A172 (cell line): ENCODE data around the gene KRT1. TPM values are rescaled to one million over a fixed set of nuclear protein-coding genes. Genes with fewer than 3 reads are reported as not detected.

Source experiments
- DNase-seq: peaks from one replicate; pipeline ENCODE4 v3.0.0-alpha.2; 2015; ENCODE audit warnings: low spot score
- total RNA-seq: library from RNA; depleted of rRNA; stranded (reverse); fragments of >200 nt; shearing (Covaris generic); gene quantifications from 2 replicates; pipeline ENCODE4 v1.2.3, GENCODE V29; 2014

The KRT1 gene
- total RNA-seq, 1 experiment from 2014 or later: not detected

- no peak for DNase-seq
Measured at GRCh38 chr12:52660934-52661499, 19.2 kb downstream of the KRT1 start.

DNA sequence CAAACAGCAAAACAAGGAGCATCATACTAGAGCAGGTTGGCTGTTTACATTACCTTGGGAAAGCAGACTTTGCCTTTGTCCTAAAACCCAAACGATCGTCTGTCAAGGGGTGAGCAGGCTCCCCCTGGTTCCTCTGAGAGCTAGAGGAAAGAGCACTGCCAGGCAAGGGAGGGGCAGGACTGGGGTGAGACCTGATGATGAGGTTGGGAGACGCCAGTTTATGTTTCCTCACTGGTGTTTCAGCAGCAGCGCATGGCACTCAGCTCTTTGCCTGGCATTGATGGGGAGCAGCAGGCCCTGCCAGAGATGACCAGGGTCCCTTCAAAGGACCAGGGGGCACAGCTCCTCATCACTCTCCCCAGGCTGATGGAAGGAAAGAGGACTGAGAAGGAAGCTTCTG is 20.3 kb downstream of the KRT1 start:
- no peak for DNase-seq

DNA sequence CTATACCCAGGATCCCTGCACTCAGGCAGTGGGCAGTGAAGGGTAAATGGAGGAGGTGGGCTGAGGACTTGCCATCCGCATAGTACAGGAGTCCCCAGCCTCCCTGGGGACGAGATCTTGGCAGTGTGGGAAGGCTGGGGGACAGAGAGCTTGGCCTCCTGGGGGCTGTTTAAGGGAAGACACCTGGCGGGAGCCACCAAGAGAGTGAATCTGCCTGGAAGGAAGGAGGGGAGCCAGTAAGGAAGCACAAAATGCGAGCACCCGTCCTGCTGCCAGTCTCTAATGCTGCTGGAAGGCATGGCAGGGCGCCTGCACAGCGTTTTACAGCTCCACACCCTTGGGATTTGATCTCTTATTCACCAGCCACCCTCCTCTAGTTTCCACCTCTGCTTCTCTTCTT is 20.8 kb downstream of the KRT1 start:
- no peak for DNase-seq

DNA sequence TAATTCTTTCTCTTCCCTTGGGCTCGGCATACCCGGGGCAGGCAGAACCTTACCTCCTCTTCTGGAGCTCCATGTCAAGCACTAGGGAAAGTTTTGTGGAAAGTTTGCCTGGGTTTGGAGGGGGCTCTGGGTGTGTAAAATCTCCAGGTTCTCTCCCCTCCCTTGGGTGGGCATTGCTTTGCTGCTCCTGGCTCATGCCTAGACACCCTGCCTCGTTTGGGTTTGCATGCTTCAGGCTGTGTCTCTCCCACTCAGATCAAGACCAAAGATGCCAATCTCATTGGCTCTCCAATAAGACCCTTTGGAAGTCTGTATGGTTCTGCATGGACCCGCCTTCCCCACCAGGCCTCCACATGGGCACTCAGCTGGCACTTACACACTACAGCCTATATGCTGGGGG is 22.0 kb downstream of the KRT1 start:
- no peak for DNase-seq

DNA sequence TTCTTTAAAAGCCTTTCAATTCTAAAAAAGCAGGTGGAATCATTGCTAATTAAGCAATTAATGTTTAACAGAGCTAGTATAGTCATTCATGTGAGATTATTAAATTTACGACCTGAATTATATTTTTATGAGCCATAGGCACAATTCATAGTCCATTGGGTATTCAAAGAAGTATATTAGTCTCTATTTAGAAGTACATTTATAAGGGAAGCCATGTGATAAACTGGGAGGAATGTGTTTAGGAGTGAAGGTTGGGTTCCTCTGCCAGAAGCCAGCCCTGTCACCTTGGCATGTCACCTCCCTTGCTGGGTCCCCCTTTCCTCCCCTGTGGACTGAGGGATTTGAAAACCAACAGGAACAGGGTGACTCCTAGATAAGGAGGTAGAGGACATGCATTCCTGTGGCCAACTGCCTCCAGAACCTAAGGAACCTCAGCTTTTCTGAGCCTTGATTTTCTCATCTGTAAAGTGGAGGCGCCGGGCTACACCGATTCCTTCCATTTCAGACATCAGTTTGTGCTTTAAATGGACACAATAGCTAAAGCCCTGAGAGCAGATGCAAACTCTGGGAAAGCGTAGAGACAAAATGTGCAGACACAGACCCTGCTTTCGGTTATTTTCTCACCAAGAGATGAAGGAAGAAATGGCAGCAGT is 22.8 kb downstream of the KRT1 start:
- no peak for DNase-seq

DNA sequence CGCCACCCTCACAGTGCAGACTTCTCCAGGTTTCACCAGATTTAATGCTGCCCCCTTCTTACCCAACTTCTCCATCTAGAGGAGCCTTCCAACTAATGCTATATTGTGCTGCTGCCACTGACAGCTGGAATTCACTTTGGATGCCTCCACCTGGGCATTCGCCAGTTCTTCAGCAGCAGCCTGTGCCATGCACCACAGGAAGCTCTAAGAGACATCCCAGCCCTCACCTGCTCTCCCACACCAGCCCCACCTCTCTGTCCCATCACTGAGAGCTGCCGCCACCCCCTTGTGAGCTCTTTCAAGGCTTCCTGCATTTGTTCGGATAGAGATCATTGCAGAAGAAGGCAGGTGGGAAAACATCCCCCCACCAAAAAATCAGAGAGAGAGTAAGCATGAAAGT is 23.6 kb downstream of the KRT1 start:
- DNase-seq: no peak

DNA sequence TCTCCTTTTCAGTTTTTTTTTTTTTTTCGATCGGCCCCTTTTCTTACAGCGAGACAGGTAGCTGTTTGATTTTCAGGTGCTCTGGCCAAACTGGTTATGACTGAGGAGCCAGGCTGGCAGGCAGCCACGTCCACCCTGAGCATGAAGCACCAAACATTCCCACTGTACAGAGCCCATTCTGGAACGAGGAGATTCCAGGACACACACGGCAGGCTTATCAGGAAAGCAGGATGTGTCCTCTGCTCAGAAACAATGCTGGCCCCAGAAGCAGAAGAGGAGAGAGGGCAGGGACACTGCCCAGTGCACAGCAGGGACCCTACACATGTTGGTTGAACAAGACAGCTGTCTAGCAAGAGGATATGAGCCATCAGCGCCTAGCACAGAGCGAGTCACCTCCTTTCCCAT is 24.5 kb downstream of the KRT1 start:
- DNase-seq: peak; percentile 10

GRCh38 chr12:52655251-52655650 is 25.0 kb downstream of the KRT1 start:
- no peak for DNase-seq

DNA sequence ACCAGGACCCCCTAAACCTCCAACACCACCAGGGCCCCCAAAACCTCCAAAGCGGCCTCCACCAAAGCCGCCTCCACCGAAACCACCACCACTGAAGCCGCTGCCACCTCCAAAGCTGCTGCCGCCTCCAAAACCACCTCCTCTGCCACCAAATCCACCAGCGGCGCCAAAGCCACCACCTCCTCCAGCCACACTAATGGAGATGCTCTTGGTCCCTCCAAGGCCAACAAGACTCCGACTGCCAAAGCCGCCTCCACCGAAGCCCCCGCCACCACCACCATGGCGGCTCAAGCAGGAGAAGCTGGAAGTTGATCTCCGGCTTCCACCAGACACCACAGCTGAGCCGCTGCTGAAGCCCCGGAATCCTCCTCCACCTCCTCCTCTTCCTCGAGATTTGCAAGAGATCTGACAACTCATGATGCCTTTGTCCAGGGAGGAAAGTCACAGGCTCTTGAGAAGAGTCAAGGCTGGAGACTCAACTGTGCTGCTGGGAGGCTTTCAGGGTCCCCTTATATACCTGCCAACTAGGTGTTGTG is 28.4 kb downstream of the KRT1 start, which contains the start of gene KRT2:
Gene KRT2 (minus strand): TSS at position 486 of the 536 bp plus-strand sequence. CDS start 69 bp downstream, at position 417.
- no peak for DNase-seq

- DNase-seq: peak; percentile 66
Measured at GRCh38 chr12:52650520-52651081, 29.6 kb downstream of the KRT1 start.

DNA sequence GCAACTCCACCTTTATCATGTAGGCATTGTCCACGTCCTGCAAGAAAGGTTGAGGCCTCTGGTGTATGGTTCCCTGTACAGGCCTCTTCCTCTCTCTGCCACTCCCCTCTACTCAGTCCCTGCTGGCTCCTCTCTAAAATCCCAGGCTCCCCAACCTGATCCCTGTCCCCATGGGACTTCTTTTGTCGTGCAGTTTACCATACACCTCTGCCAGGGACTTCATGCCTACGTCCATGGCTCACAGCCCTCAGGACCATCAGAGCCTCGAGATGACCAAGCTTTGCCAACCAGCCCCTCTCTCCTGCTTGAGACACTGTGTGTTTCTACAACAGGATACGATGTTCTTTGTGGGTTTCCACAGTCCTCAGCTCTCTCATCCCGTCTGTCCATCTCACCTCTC is 31.1 kb downstream of the KRT1 start:
- DNase-seq: no peak

DNA sequence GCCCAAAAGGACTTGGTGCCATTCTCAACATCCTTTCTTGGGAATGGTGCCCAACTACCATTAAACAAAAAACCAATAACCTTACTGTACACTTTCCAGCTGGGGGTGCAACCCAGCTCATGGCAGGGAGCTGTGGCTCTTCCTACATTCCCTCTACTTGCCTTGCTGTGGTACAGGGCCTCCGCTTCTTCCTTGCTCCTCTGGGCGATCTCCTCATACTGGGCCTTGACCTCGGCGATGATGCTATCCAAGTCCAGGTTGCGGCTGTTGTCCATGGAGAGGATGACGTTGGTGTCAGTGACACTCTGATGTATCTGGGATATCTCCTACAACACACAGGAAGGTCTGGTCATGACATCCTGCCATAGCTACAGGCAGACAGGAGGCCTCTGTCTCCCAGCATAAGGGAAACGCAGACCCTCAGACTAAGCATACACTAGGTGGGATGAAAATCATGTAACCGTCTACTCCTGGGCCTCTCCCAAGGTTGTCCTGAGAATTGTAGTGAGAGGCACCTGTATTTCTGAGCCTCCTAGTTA is 32.1 kb downstream of the KRT1 start:
- no peak for DNase-seq

- no peak for DNase-seq
Measured at GRCh38 chr12:52647601-52648000, 32.6 kb downstream of the KRT1 start.

GRCh38 chr12:52646613-52647012 is 33.6 kb downstream of the KRT1 start:
- DNase-seq: no peak

GRCh38 chr12:52645982-52646381 is 34.2 kb downstream of the KRT1 start:
- DNase-seq: no peak

- DNase-seq: no peak
Measured at GRCh38 chr12:52645120-52645761, 35.0 kb downstream of the KRT1 start.

- no peak for DNase-seq
Measured at GRCh38 chr12:52644078-52644415, 36.2 kb downstream of the KRT1 start.

DNA sequence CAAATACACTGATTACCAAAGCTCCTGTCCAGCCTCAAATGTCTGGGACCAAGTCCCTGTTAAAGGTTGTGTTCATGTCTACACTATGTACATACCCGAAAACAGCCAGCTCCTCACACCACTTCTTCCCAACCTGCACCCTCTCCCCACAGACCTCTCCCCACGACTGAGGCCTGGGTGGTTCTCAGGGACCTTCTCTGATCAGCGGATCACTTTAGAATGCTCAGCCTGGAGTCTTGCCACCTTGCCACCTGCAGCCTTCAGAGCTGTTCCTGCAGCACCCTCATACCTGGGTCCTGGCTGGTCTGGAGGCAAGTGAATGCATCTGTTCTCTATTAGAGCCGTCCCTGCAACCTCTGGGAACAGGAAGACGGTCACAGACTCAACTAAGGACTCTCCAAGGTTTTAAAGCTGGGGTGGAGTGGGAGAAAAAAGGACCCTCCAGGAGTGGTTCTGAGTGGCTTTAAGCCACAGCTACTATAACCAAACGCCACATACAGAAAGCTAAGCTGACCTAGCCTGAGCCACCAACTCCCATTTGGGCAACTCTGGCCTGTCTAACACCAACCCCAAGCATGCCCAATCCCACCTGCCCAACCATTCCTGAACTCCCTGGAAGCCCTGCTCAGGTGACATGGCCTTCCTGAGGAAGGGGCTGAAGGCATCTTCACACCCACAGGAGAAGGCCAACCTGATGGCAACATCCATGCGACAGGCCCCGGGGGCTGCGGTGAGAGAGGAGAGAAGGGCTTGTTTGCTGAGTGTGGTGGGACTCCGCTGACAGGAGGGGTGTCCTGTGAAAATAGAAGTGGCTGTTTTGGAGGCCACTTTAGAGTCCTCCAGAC is 36.8 kb downstream of the KRT1 start:
- no peak for DNase-seq

DNA sequence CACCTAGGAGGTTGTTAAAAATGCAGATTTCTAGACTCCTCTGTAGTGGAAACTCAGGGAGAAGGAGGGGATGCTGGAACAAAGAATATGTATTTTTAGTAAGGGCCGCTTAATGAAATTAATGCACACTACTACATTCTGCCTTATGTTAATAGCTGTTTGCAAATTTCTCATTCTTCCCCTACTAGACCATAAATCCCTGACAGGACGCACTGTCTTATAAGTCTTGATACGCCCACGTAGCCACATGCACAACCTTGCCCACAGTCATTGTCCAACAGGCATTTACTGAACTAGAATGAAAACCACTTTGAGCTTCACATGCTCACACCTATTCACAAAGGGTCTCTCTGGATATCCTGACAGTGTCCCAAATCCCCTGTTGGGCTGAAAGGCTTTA is 38.7 kb downstream of the KRT1 start:
- DNase-seq: no peak

DNA sequence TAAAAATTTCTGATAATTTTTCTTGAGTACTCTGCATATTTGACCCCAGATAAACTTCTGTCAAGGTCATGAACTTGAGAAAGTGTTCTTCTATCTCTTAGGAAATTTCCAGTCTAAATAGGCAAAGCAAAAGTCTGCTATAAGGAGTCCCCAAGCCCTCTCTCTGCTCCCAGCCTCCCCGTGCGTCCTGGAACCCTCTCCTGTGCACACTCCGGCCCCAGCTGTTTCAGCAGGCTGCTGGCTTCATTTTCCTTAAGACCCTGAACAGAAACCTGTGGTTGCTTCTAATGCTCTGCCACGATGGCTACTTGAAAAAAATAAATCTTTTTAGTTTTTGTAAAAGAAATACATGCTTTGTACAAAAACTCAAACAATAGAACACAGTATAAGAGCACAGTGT is 42.9 kb downstream of the KRT1 start:
- DNase-seq: no peak

DNA sequence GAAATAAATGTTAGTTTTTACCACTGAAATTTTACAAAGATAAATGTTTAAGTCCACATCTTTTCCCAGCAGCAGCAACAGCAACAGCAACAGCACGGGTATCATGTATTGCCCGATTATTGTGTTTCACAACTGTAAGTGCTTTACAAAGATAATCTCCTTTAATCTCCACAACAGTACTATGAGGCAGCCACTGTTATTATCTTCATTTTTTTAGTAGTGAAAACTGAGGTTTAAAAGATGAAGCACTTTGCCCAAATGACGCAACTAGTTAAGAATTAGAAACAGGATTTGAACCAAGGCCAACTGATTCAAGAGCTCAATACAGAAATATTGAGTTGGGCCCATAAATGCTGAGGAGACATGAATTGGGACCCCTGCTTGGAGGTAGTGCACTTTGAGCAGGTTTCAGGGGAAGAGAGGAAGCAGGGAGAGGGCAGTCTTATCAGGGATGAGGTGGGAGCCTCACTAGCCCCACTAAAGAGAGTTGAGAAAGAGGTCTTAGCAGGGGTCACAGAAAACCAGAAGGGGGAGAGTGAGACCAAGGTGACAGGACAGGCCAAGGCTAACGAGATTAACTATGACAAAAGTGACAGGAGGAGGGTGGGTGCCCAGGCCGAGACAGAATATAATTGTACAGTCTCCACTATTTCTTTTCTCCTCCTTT is 43.5 kb downstream of the KRT1 start:
- no peak for DNase-seq
